ENCODE results near the gene SLC26A5. TPM values are rescaled to one million over a fixed set of nuclear protein-coding genes. Genes with fewer than 3 reads are reported as not detected.

SLC26A5 gene
- total RNA-seq, 4 donors from 2014 or later = 0.20 to 0.42 TPM; not detected in 2

- no peak for DNase-seq (ENCODE audit: low spot score in 2 of 2)
- no peak for TF ChIP-seq EP300 (IDR thresholded peaks at IDR 0.05)
- no peak for TF ChIP-seq CTCF (IDR thresholded peaks at IDR 0.05)
- no peak for TF ChIP-seq POLR2A (IDR thresholded peaks at IDR 0.05)
- H3K4me3 ChIP-seq = no peak overlapping the region
- H3K4me1 ChIP-seq = peaks cover 0 to 67% (median 37%) of the 10 kb centered on the region in 4 donors
- 92 to 96% methylated on average over 5 of the region's 5 CpGs for WGBS, 2 donors
- no peaks in the 10 kb centered on the region for H3K27me3 ChIP-seq
- H3K9me3 ChIP-seq = no peaks in the 10 kb centered on the region
- peaks cover 0 to 10% (median 0%) of the 10 kb centered on the region in 3 donors for H3K36me3 ChIP-seq
- no peak overlapping the region for H3K27ac ChIP-seq
Measured at GRCh38 chr7:103346396-103346795, 99.6 kb downstream of the SLC26A5 start.

GRCh38 chr7:103344453-103345149, 101.4 kb downstream of the SLC26A5 start, which contains the start of gene DNAJC2:
TSS of gene DNAJC2 (minus strand) at chr7:103344767. CDS start at chr7:103344622, 145 bp downstream.
- H3K4me1 ChIP-seq = peaks cover 0 to 55% (median 30%) of the 10 kb centered on the region in 4 donors
- TF ChIP-seq POLR2A (IDR thresholded peaks at IDR 0.05) (peak in 1 of 2 donors; percentile 38), CTCF (IDR thresholded peaks at IDR 0.05) (no peak), EP300 (IDR thresholded peaks at IDR 0.05) (peak in 1 of 2 donors; percentile 94)
- peak within 1 kb of the TSS; percentile 44 to 90 (median 86) for H3K27ac ChIP-seq
- 8 to 10% methylated on average over 41 to 43 of the region's 43 CpGs for WGBS, 2 donors
- peak; percentile 73 to 83 for DNase-seq (ENCODE audit: low spot score in 2 of 2)
- no peaks in the 10 kb centered on the region for H3K27me3 ChIP-seq
- peaks cover 0 to 22% (median 0%) of the 10 kb centered on the region in 3 donors for H3K36me3 ChIP-seq
- no peaks in the 10 kb centered on the region for H3K9me3 ChIP-seq
- H3K4me3 ChIP-seq = peak within 1 kb of the TSS; percentile 74 to 94 (median 82)

- H3K9me3 ChIP-seq = no peaks in the 10 kb centered on the region
- TF ChIP-seq CTCF (IDR thresholded peaks at IDR 0.05) (no peak), EP300 (IDR thresholded peaks at IDR 0.05) (no peak), POLR2A (IDR thresholded peaks at IDR 0.05) (no peak)
- DNase-seq (ENCODE audit: low spot score in 2 of 2) = peak in 1 of 2 donors; percentile 9
- 1% methylated on average over 26 of the region's 26 CpGs for WGBS, 2 donors
- H3K36me3 ChIP-seq = peaks cover 0 to 29% (median 0%) of the 10 kb centered on the region in 3 donors
- peak overlapping the region; percentile 74 to 94 (median 82) for H3K4me3 ChIP-seq
- no peaks in the 10 kb centered on the region for H3K27me3 ChIP-seq
- peaks cover 0 to 48% (median 23%) of the 10 kb centered on the region in 4 donors for H3K4me1 ChIP-seq
- peak overlapping the region; percentile 44 to 90 (median 86) for H3K27ac ChIP-seq
Measured at GRCh38 chr7:103343758-103344452, 102.1 kb downstream of the SLC26A5 start.

- no peak for TF ChIP-seq POLR2A (IDR thresholded peaks at IDR 0.05)
- no peak for TF ChIP-seq EP300 (IDR thresholded peaks at IDR 0.05)
- TF ChIP-seq CTCF (IDR thresholded peaks at IDR 0.05) = no peak
- Histone ChIP-seq H3K27me3 (no peaks in the 10 kb centered on the region), H3K9me3 (no peaks in the 10 kb centered on the region), H3K4me3 (peak overlapping the region in 3 of 4 donors; percentile 74 to 94 (median 82)), H3K36me3 (peaks cover 0 to 34% (median 0%) of the 10 kb centered on the region in 3 donors), H3K27ac (peak overlapping the region in 1 of 4 donors; percentile 83), H3K4me1 (peaks cover 0 to 42% (median 18%) of the 10 kb centered on the region in 4 donors)
- no peak for DNase-seq (ENCODE audit: low spot score in 2 of 2)
Measured at GRCh38 chr7:103343332-103343731, 102.7 kb downstream of the SLC26A5 start.

- WGBS, 2 donors = 75 to 79% methylated on average over 2 of the region's 2 CpGs
- no peak overlapping the region for H3K27ac ChIP-seq
- peaks cover 0 to 53% (median 0%) of the 10 kb centered on the region in 3 donors for H3K36me3 ChIP-seq
- no peaks in the 10 kb centered on the region for H3K9me3 ChIP-seq
- DNase-seq (ENCODE audit: low spot score in 2 of 2) = no peak
- no peak for TF ChIP-seq POLR2A (IDR thresholded peaks at IDR 0.05)
- no peak for TF ChIP-seq CTCF (IDR thresholded peaks at IDR 0.05)
- TF ChIP-seq EP300 (IDR thresholded peaks at IDR 0.05) = no peak
- no peaks in the 10 kb centered on the region for H3K27me3 ChIP-seq
- H3K4me1 ChIP-seq = peaks cover 0 to 32% (median 14%) of the 10 kb centered on the region in 4 donors
- no peak overlapping the region for H3K4me3 ChIP-seq
Measured at GRCh38 chr7:103341466-103341865, 104.5 kb downstream of the SLC26A5 start.
